ENCODE measurements around the gene WDFY3.
A peak's percentile ranks its signal among the peaks of the same experiment; 100 is the strongest.
"Not testable (repeated sequence)": the region's sequence is repeated elsewhere in the genome, so short reads cannot be mapped to it uniquely, and the experiment has no call there.

Gene WDFY3

GRCh38 chr4:84710548-84710947 is 255.9 kb downstream of the WDFY3 start:
- no peak for DNase-seq (ENCODE audit: low spot score)

DNA sequence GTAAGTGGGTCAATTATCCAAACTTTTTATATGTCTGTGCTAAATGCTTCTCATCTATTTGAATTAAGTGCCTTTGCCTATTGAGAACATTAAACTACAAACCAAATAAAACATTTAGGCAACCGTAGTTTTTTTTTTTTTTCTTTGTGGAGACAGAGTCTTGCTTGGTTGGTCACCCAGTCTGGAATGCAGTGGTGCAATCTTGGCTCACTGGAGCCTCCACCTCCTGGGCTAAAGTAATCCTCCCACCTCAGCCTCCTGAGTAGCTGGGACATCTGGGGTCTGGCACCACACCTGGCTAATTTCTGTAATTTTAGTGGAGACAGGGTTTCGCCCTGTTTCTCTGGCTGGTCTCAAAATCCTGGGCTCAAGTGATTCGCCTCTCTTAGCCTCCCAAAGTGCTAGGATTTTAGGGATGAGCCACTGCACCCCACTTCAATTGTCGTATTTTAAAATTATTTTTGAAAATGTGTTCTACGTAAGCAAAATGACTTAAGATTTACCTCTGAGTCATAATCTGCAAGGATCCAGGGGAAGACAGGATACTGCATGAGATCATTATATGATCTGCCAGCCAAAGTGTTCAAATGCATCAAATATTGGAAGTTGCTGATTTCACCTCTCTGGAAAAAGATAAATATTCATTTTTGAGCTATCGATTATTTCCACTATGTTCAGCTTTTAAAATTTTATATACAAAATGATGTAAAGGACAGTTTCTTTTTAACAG is 257.9 kb downstream of the WDFY3 start:
- no peak for DNase-seq (ENCODE audit: low spot score)

- DNase-seq (ENCODE audit: low spot score): no peak
Measured at GRCh38 chr4:84706286-84706685, 260.2 kb downstream of the WDFY3 start.

GRCh38 chr4:84699001-84699671 is 267.4 kb downstream of the WDFY3 start:
- no peak for DNase-seq (ENCODE audit: low spot score)

DNA sequence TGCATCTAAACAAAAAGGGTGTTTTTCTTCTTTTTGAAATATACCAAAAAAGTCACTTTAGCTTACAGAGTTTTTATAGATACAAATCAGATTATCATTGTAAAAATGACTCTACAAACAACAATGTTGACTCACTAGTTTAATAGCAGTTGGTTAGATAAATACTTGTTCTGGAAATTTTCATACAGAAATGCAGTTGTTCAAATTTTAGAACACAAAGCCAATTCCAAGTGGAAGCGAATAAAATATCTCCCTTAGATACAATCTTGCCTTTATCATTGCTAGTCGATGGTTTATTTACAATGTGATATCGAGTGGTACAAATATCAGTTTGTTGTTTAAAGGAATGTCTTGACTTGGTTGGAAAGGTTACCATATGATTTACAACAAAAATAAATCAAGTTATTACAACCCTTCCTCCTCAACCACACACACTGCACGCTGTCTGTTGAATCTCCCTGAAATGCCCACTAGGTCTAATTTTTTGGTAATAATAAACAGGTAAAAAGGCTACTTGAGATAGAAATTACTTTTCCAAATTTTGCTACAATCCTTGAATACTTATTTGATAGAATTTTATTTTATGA is 268.8 kb downstream of the WDFY3 start:
- no peak for DNase-seq (ENCODE audit: low spot score)

DNA sequence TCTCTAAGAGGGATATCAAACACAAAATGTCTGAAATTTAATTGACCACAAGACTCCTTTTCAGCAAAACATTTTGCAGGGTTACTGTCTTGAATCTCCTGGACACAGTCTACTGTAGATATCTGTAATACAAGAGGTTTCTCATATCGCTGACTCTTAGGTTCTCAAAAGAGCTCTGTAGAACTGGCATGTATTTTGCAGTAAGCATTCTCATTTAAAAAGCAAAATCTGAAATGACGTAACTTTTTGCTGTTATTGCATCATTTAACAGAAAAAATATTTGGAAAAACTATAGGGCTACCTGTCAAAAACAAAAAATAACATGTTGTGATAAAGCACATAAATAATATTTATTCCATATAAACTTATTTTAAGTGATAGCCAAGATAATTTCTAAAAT is 269.3 kb downstream of the WDFY3 start:
- DNase-seq (ENCODE audit: low spot score): no peak

DNA sequence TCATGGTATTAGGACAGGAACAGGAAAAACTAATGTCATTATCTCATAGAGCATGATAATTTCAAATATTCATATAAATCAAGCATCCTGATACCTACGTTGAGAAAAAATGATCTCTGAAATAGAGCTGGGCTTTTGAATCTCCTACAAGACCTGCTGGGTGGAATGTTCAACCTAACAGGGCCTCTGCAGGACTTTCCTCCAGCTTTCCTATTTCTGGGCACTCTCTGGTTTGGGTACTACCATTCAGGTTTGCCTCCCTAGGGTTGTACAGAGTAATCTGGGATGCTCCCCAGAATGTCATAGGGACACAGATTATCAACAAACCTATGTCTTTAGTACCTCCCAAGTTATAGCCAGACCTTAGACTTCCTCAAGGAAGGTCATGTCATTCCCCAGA is 274.7 kb downstream of the WDFY3 start:
- no peak for DNase-seq (ENCODE audit: low spot score)

GRCh38 chr4:84691170-84691691 is 275.3 kb downstream of the WDFY3 start:
- peak; percentile 84 for DNase-seq (ENCODE audit: low spot score)

DNA sequence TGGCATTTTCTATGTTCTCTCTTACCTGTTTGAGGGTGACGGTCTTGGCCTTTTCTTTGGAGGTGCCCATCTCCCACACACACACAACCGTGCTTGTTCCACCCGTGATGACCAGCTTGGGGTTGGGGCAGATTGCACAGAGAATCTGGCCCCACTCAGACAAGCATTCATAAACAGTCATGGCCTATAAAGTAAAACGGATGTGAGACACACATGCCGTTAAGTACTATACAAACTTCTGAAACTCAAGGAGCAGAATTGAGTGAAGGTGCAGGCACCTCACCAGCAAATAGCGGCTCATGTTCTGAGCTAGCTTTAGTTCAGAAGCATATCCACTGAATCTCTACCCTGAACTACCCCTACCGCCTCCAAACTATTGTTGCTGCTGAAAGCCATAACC is 276.0 kb downstream of the WDFY3 start:
- no peak for DNase-seq (ENCODE audit: low spot score)

GRCh38 chr4:84689197-84689596 is 277.3 kb downstream of the WDFY3 start:
- DNase-seq (ENCODE audit: low spot score): no peak

GRCh38 chr4:84688605-84689004 is 277.9 kb downstream of the WDFY3 start:
- no peak for DNase-seq (ENCODE audit: low spot score)

DNA sequence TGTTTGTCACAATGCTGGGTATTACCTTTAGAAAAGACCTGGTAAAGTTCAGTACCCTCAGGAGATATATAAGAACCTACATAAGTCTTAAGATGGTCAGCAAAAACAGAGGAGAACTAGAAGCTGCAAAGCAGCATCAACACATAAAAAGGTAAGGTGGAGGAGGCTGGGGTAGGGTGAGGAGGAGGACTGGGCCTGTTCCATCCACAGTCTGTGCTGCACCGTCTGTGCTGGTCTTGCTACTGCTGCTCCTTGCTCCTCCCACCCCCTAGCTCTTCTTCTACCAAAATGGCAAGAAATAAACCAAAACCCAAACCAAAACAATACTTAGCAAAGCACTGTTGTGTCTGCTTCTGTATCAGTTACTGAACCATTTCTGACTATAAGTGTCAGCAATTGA is 281.4 kb downstream of the WDFY3 start:
- no peak for DNase-seq (ENCODE audit: low spot score)

DNA sequence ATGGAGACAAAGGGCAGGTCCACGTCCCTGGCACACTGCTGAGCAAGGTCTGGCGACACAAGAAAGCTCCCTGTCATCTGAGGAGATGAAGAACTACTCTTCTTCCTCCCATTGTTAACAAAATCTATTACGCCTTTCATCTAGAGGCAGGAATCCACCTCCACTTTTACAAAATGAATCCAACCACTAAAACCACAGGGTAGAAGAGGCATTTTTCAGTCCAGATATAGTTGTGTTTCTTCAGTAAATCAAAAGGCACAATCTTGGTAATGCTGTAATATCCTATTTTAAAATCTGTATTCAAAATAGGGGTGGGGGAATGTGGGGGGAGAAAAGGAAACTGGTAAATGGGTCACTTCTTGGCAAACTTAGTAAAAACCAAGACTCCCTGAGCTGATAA is 282.1 kb downstream of the WDFY3 start:
- DNase-seq (ENCODE audit: low spot score): no peak

- DNase-seq (ENCODE audit: low spot score): no peak
Measured at GRCh38 chr4:84683064-84683850, 283.2 kb downstream of the WDFY3 start.

- not testable (repeated sequence) for DNase-seq (ENCODE audit: low spot score)
Measured at GRCh38 chr4:84682661-84683060, 283.8 kb downstream of the WDFY3 start.

- peak; percentile 71 for DNase-seq (ENCODE audit: low spot score)
Measured at GRCh38 chr4:84681486-84682274, 284.8 kb downstream of the WDFY3 start.

DNA sequence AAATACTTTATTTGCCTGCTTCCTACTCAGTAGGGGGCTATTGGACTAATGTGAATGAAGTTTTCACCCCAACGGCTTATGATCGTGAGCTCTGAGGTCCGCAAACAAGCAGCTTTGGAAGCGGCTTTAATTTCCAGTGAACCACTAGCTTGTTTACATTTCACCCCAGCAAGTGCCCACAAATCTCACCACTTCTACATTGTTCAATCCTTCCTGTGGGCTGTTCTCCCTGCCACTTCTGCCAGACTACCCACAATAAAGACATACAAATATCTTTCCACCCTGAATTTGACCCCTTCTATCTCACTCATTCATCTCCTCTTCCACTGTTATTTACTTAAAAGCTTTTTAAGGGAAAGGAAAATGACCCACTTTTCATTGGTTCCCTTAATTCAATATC is 285.5 kb downstream of the WDFY3 start:
- no peak for DNase-seq (ENCODE audit: low spot score)

- peak; percentile 18 for DNase-seq (ENCODE audit: low spot score)
Measured at GRCh38 chr4:84678976-84679744, 287.3 kb downstream of the WDFY3 start.

- DNase-seq (ENCODE audit: low spot score): peak; percentile 54
Measured at GRCh38 chr4:84677995-84678394, 288.5 kb downstream of the WDFY3 start.

- DNase-seq (ENCODE audit: low spot score): no peak
Measured at GRCh38 chr4:84677093-84677492, 289.4 kb downstream of the WDFY3 start.

Measured in AG20443 (cell line).